Fibroblast of mammary gland (primary cell): Measurements from ENCODE around the gene ARMC10.
A peak's percentile ranks its signal among the peaks of the same experiment; 100 is the strongest.
"Not testable (repeated sequence)": the region's sequence is repeated elsewhere in the genome, so short reads cannot be mapped to it uniquely, and the experiment has no call there.

Experiments
- DNase-seq: peaks from one replicate; pipeline ENCODE4 v3.0.0-alpha.2; 2010; ENCODE audit warnings: low read depth
- H3K4me3 ChIP-seq: 2 replicates; pipeline ENCODE4 v1.5.1; 2011; ENCODE audit warnings: low read depth, mild to moderate bottlenecking, low read length, moderate library complexity; ENCODE audit not compliant: control insufficient read depth
- CTCF ChIP-seq: conservative IDR thresholded peaks from 2 replicates; pipeline ENCODE4 v1.5.1; 2011; ENCODE audit warnings: low read depth, low read length, inconsistent platforms; ENCODE audit not compliant: control insufficient read depth, insufficient read depth

ARMC10 gene

GRCh38 chr7:103068414-103069403 lies 6.2 kb upstream of the ARMC10 start:
- DNase-seq, result no peak
- H3K4me3 ChIP-seq, result no peak overlapping the region
- no peak for TF ChIP-seq CTCF

GRCh38 chr7:103071000-103071399 lies 3.9 kb upstream of the ARMC10 start:
- TF ChIP-seq CTCF, result no peak
- no peak for DNase-seq
- H3K4me3 ChIP-seq, result no peak overlapping the region

GRCh38 chr7:103073989-103074518 lies 886 bp upstream of the ARMC10 start:
- peak overlapping the region; percentile 93 for H3K4me3 ChIP-seq
- TF ChIP-seq CTCF, result no peak
- DNase-seq, result no peak

GRCh38 chr7:103075337-103075918 lies 488 bp downstream of the ARMC10 start:
- H3K4me3 ChIP-seq, result peak overlapping the region; percentile 93
- no peak for TF ChIP-seq CTCF
- peak; percentile 52 for DNase-seq

GRCh38 chr7:103076764-103077163 lies 1.8 kb downstream of the ARMC10 start:
- DNase-seq, result no peak
- TF ChIP-seq CTCF, result no peak
- H3K4me3 ChIP-seq, result no peak overlapping the region

- TF ChIP-seq CTCF, result no peak
- DNase-seq, result no peak
- no peak overlapping the region for H3K4me3 ChIP-seq
These were observed 2.4 kb downstream of the ARMC10 start for GRCh38 chr7:103077318-103077717.

GRCh38 chr7:103078226-103078625 lies 3.3 kb downstream of the ARMC10 start:
- not testable (repeated sequence) for DNase-seq, H3K4me3 ChIP-seq
